Body of pancreas (tissue), 4 donors: ENCODE measurements around the gene CREM. TPM values are rescaled to one million over a fixed set of nuclear protein-coding genes. Genes with fewer than 3 reads are reported as not detected.
A peak's percentile ranks its signal among the peaks of the same experiment; 100 is the strongest.

Source experiments
- ATAC-seq: fragments of 150-250 bp; one replicate; pipeline ENCODE4 v1.9.1; 2016
- DNase-seq, 4 donors: peaks; one replicate each; pipeline ENCODE4 v3.0.0-alpha.2; 2019
- H3K27ac ChIP-seq, 4 donors: fragments of 200-600 bp; sonication (generic); 1 replicate in 3 of 4; 2 replicates in 1 of 4; pipeline versions ENCODE4 v1.5.1 to v1.6.1; 2016 to 2019; ENCODE audit warnings: mild to moderate bottlenecking in 1 of 4, mixed read lengths in 1 of 4, moderate library complexity in 1 of 4
- H3K27me3 ChIP-seq, 2 donors: fragments of 200-600 bp; sonication (generic); one replicate each; pipeline ENCODE4 v1.6.0; 2016; ENCODE audit warnings: mild to moderate bottlenecking in 1 of 2
- H3K36me3 ChIP-seq, 2 donors: fragments of 200-600 bp; sonication (generic); replicated peaks in 1 of 2; 2 replicates each; pipeline ENCODE4 v1.5.1; 2016; ENCODE audit warnings: low read depth in 2 of 2; ENCODE audit not compliant: insufficient read depth in 1 of 2
- H3K4me1 ChIP-seq: fragments of 200-600 bp; sonication (generic); one replicate; pipeline ENCODE4 v1.6.0; 2016
- H3K4me3 ChIP-seq, 2 donors: fragments of 200-600 bp; sonication (generic); 1 replicate in 1 of 2; 2 replicates in 1 of 2; pipeline ENCODE4 v1.5.1; 2016 to 2019
- H3K9me3 ChIP-seq, 3 donors: fragments of 200-600 bp; sonication (generic); 1 replicate in 2 of 3; 2 replicates in 1 of 3; pipeline ENCODE4 v1.5.1; 2016
- POLR2A ChIP-seq, 3 donors: fragments of 450-650 bp; IDR thresholded peaks; one replicate each; pipeline ENCODE4 v1.6.1; 2016; ENCODE audit warnings: antibody characterized with exemption in 3 of 3, mild to moderate bottlenecking in 2 of 3
- WGBS, 2 donors: methylation state at CpG; one replicate each; pipeline ENCODE4 v1.1.5; 2017; 5-methylcytosine and 5-hydroxymethylcytosine counted together
- intact Hi-C: fragments of 100-400 bp; cut with DNase I; formaldehyde crosslinking; loops from one replicate; pipeline ENCODE4 v1.15.1; 2023
- total RNA-seq, 2 donors: library from RNA; depleted of rRNA; stranded (reverse); fragments of >200 nt; gene quantifications; one replicate each; pipeline ENCODE4 v1.1.0, GENCODE V29; 2016
- TF ChIP-seq, protein P1 (sequence below), 7 experiments: fragments of 450-650 bp in 4 of 7; fragments of 200-600 bp in 3 of 7; sonication (generic) in 3 of 7; IDR thresholded peaks; one replicate each; pipeline ENCODE4 v1.5.1; 2016 to 2019; ENCODE audit warnings: antibody characterized with exemption in 7 of 7

CREM gene
- total RNA-seq, 2 donors from 2014 or later: 10.5 to 26.7 TPM

DNA sequence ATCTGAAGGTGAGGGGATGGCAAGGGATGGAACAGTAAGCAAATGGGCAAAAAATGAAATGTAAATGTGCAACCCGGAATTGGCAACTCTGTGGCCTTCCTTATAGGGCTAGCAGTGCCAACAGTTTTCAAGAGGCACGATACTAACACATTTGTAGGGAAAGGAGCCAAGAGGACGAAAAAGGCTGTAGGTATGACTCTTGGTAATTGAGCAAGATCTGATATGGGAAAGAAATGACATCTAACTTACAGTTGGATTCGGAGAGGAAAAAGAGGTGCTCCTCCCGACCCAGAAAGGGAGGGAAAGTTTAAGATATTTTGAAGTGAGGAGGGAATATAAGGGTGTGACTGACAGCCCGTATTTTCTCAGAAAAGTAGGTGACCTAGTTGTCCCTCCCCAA is 2.1 kb upstream of the CREM start:
- DNase-seq (no peak), ATAC-seq (no peak)
- Histone ChIP-seq H3K4me1 (peaks cover 25% of the 10 kb centered on the region), H3K27ac (no peak overlapping the region), H3K9me3 (no peaks in the 10 kb centered on the region), H3K4me3 (no peak overlapping the region), H3K36me3 (no peaks in the 10 kb centered on the region), H3K27me3 (no peaks in the 10 kb centered on the region)
- 46 to 51% methylated on average over 6 of the region's 6 CpGs for WGBS, 2 donors
- TF ChIP-seq POLR2A (IDR thresholded peaks at IDR 0.05): no peak
- TF ChIP-seq, protein P1, sequence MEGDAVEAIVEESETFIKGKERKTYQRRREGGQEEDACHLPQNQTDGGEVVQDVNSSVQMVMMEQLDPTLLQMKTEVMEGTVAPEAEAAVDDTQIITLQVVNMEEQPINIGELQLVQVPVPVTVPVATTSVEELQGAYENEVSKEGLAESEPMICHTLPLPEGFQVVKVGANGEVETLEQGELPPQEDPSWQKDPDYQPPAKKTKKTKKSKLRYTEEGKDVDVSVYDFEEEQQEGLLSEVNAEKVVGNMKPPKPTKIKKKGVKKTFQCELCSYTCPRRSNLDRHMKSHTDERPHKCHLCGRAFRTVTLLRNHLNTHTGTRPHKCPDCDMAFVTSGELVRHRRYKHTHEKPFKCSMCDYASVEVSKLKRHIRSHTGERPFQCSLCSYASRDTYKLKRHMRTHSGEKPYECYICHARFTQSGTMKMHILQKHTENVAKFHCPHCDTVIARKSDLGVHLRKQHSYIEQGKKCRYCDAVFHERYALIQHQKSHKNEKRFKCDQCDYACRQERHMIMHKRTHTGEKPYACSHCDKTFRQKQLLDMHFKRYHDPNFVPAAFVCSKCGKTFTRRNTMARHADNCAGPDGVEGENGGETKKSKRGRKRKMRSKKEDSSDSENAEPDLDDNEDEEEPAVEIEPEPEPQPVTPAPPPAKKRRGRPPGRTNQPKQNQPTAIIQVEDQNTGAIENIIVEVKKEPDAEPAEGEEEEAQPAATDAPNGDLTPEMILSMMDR (IDR thresholded peaks at IDR 0.05): no peak
- intact Hi-C loops: no loop called here

DNA sequence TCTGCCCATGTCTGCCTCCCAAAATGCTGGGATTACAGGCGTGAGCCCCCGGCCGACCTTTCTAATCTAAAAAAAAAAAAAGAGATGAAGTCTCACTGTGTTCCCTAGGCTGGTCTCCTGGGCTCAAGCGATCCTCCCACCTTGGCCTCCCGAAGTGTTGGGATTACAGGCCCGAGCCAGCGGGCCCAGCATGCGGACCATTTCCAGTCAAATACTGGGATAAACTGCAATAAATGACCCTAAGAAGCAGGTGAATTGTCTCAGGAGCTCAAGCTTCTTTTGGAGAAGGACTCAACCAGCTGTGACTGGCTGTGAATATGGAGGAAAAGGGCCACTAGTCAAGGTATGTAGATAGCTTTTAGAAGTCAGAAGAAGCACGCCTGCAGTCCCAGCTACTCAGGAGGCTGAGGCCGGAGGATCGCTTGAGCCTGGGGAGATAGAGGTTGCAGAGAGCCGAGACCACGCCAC is 550 bp upstream of the CREM start:
- ATAC-seq: peak; percentile 2
- intact Hi-C loops: no loop called here
- Histone ChIP-seq H3K36me3 (no peaks in the 10 kb centered on the region), H3K4me1 (peaks cover 37% of the 10 kb centered on the region), H3K4me3 (peak overlapping the region in 1 of 2 donors; percentile 18), H3K27ac (peak overlapping the region; percentile 5 to 99 (median 94)), H3K9me3 (no peaks in the 10 kb centered on the region), H3K27me3 (no peaks in the 10 kb centered on the region)
- no peak for DNase-seq
- WGBS, 2 donors: 56 to 62% methylated on average over 9 to 13 of the region's 13 CpGs
- TF ChIP-seq, protein P1 (IDR thresholded peaks at IDR 0.05): no peak
- no peak for TF ChIP-seq POLR2A (IDR thresholded peaks at IDR 0.05)

DNA sequence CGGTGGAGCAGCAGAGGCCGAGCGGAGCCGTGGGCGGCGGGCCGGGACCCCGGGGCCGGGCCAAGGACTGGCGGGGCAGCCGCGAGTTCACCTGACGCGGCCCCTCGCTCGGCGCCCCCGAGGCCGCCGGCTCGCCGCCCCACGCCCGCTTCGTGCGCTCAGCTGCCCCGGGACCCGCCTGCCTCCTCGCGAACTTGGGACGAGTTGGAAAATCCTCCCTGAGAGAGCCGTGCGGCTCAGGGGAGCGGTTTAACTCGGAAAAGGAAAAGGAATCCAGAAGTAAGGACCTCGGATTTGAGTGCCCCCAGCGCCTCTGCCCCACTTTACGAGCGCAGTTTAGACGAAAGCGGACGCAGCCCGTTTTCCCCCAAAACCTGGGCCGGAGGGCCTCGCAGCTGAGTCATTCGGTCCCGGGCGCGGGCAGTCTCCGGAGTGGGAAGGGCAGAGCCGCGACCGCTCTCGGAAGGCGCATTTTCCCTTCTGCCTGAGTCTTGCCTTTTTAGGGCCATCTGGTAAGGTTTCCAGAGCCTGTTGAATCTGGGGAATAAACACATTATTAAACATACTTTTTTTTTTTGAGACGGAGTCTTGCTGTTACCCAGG is 744 bp downstream of the CREM start:
- intact Hi-C loops: no loop called here
- DNase-seq (peak; percentile 57 to 64 (median 62)), ATAC-seq (peak; percentile 19)
- H3K4me1 ChIP-seq: peaks cover 40% of the 10 kb centered on the region
- H3K27me3 ChIP-seq: no peaks in the 10 kb centered on the region
- no peak for TF ChIP-seq POLR2A (IDR thresholded peaks at IDR 0.05)
- TF ChIP-seq, protein P1 (IDR thresholded peaks at IDR 0.05): peak in 1 of 7 experiments; percentile 12
- 0% methylated on average over 14 to 52 of the region's 56 CpGs for WGBS, 2 donors
- no peaks in the 10 kb centered on the region for H3K9me3 ChIP-seq
- H3K27ac ChIP-seq: peak overlapping the region; percentile 85 to 99 (median 94)
- no peaks in the 10 kb centered on the region for H3K36me3 ChIP-seq
- peak overlapping the region; percentile 19 to 83 for H3K4me3 ChIP-seq

DNA sequence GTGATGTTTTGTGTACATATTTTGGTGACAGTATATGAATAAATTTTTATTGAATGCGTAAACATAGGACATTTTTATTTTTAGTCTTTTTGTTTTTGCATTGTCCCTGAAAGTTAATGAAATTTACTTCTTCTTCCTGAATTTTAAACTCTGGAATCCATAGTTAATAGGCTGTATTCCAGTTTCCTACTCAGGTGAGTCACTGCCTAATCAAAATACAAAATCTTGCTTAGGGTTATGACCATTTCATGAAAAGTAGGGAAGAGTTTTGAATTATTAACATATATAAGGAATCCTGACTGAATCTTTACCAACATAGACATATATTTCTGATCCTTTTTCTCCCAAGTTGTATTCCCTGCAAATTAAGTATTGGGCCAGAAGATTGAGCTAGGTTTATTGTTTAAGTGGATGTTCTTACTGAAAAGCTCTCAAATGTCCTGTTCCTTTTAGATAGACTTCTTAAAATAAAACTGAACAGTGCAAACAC is 2.6 kb downstream of the CREM start:
- TF ChIP-seq, protein P1 (IDR thresholded peaks at IDR 0.05): no peak
- TF ChIP-seq POLR2A (IDR thresholded peaks at IDR 0.05): no peak
- ATAC-seq (no peak), DNase-seq (no peak)
- Histone ChIP-seq H3K9me3 (no peaks in the 10 kb centered on the region), H3K27me3 (no peaks in the 10 kb centered on the region), H3K27ac (peak overlapping the region in 1 of 4 donors; percentile 46), H3K36me3 (no peaks in the 10 kb centered on the region), H3K4me1 (peaks cover 40% of the 10 kb centered on the region), H3K4me3 (no peak overlapping the region)
- intact Hi-C loops: no loop called here
- 95 to 96% methylated on average over 1 of the region's 1 CpG for WGBS, 2 donors

DNA sequence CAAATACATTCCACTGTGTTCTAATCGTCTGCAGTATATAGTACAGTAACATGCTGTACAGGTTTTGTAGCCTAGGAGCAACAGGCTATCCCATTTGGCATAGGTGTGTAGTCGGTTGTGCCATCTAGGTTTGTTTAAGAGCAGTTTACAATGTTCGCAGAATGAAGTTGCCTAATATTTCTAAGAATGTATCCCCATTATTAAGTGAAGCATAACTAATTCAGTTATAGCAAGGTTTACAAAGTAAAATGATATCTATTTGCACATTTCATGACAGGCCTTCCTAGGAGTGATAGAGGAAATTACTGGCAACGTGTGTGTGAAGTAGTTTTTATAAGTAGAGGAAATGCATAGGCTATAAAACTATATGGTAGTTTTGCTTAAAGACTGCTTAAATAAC is 4.0 kb downstream of the CREM start:
- Histone ChIP-seq H3K9me3 (no peaks in the 10 kb centered on the region), H3K4me3 (no peak overlapping the region), H3K27ac (no peak overlapping the region), H3K27me3 (no peaks in the 10 kb centered on the region), H3K4me1 (peaks cover 39% of the 10 kb centered on the region), H3K36me3 (no peaks in the 10 kb centered on the region)
- no peak for TF ChIP-seq POLR2A (IDR thresholded peaks at IDR 0.05)
- TF ChIP-seq, protein P1 (IDR thresholded peaks at IDR 0.05): no peak
- ATAC-seq (no peak), DNase-seq (no peak)
- intact Hi-C loops: no loop called here
- WGBS, 2 donors: 30 to 36% methylated on average over 4 of the region's 4 CpGs
